GM21723 (cell line): Measurements from ENCODE around the gene CAMK4.

Experiments
- ATAC-seq: cut with Tn5 transposase; IDR thresholded peaks from one replicate; pipeline ENCODE4 v1.9.1; 2021; ENCODE audit warnings: mild to moderate bottlenecking, moderate library complexity; ENCODE audit not compliant: unreplicated experiment

The CAMK4 gene

DNA sequence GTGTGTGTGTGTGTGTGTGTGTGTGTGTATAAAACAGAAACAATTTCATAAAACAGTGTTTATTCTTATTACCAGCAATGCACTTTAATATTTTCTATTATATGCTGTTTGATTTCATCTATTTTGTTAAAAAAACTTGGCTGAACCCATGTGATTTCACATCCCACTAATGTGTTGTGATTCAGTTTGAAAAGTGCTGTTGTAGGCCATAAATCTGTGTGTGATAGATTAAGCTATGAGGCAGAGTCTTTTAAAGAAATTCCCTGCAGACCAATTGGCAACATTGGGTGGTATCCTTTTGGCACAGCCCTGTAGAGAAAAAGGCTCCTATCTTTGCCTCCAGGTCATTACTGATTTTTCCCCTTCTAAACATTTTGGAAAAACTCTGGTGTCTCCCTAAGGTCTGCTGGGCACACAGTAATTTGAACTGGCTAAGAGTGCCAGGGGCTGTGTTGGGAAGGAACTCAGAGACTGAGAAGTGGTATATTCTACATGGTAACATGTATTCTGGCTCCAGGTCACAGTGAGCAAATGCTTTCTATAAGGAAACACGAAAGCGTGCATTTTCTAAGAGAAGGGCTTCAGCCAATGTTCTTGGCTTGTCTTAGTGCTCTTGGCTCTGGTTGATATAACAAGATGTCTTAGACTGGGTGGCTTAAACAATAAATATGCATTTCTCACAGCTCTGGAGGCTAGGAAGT, 4.5 kb downstream of the CAMK4 start:
- no peak for ATAC-seq

DNA sequence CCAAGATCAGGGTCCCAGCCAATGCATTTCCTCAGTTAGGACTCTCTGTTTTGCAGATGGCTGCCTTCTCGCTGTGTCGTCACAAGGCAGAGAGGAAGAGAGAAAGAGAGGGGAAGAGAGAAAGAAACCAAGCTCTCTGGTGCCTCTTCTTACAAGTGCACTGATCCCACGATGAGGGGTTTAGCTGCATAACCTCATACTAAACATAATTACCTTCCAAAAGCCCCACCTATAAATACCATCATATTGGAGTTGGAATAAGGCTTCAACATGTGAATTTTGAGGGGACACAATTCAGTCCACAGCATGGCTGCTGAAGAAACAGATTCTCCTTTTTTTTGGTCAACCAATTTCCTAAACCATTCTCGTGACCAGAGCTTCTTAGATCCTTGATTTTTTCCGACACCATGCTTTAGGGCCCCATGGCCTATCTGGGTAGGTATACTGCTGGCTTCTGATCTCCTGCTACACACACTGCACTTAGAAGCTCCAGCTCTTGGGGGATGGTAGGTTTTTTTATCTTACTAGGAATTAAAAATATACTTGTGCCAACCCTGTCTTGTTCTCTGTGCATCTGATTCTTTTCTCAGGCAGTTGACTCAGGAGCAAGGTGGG, 5.1 kb downstream of the CAMK4 start:
- ATAC-seq, result peak; percentile 29

DNA sequence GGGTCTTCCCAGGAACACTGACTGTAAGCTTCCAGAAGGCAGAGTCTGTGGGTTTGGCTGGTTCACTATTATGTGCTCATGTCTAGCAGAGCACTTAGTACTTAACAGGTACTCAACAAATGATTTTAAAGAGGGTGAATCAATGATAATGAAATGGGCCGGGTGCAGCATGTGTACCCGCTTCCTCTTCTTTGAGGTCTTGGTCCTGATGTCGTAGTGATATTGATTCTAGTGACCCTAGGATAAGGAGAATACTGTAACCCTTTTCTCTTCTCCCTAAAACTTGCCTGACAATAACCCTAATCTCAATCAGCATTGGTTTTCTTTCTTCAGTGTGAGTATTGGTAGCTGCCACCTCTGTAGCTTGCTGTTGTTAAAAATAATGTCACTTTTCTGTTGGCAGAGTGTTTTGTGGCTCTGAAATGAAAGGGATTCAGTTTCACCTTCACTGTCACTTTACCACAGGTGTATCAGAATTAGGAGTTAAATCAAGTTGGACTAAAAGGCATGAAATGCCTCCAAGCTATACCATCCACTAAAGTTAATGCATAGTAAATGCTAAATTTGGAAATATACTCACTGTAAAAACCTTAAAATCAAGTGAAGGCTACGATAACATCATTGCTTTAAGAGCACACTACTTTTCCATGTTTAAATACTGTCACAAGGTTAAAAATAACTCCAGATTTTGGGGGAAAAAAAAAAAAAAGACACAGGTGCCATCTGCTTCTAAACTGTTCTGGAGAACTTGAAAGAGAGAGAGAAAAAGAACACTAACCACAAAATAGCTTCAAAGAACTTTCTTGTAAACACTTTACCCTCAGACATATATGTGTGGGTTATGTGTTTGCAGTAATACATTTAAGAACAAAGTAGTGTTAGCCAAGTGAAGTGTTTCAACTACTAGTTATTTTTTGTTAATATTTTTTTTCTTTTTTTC, 6.0 kb downstream of the CAMK4 start:
- ATAC-seq, result peak; percentile 45

DNA sequence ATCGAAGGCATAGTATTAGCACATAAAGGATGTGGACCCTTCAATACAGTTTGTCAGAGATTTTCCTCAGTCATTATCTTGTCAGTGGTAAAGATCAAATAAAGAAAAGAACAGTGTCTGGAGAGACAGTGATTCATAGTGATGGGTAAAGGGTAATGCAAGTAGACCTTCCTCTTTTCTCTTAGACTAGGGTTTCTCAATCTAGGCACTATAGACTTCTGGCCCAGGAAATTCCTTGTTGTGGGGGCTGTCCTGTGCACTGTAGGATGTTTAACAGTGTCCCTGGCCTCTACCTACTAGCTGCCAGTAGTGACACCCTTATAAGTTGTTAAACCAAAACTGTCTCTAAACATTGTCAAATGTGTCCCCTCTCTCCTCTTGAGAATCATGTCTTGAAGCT, 6.9 kb downstream of the CAMK4 start:
- peak; percentile 19 for ATAC-seq

DNA sequence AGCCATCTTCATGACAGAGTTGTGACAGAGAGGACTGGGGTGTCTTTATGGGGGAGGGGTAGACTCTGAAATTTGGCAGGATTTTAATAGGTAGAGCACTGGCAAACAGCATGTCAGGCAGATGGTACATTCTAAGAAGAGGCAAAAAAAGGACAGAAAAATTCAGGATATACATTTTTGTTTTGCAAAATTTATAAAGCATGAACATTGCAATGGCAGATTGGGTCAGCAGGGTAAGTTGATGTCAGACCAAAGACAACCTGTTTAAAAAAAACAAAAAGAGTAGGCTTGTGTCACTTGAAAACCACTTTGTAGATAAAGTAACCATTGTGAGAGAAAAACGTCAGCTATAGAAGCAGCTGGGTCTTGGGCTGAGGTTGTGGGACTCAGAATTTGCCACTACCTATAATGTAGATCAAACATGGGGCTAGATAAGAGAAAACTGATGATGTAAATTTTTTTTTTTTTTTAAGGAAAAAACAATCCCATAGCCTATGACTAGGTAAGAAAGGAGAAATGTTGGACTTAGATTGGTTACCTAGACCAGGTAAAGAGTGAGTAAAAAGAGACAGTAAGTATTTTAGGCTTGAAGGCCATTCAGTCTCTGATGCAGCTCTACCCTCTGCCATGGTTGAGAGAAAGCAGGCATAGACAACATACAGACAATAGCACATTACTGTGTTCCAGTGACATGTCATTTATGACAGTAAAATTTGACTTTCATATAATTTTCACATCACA, 8.3 kb downstream of the CAMK4 start:
- no peak for ATAC-seq

DNA sequence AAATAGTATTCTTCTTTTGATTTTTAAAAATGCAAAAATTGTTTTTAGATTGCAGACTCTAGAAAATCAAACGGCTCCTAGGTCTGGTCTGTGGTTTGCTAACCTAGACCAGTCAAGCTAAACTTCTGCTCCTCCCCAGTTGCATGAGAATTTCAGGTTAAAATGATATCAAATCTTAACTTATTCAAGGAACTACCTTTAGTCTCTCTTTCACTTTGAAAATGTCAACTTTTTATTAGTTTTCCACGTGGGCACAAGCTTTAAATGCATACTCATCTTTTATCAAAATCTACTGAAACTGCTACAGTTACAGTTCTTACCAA, 8.8 kb downstream of the CAMK4 start:
- ATAC-seq, result no peak

DNA sequence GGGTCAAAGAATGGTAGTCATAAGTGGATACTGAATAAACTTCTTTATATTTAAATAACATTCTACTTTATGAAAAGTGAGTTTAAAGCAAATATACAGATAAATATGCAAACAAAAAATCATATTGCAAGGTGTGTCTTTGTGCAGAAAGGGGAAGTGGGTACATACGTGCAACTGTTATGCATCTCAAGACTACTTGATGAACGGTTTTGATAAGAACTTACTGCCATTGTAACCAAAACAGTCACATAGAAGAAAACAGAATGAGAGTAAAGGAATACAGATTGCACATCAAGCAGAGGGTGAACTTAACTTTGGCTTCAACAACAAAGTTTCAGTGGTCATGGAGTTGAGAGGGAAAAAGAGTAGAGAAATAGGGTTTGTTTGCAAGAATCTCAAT, 9.9 kb downstream of the CAMK4 start:
- no peak for ATAC-seq

DNA sequence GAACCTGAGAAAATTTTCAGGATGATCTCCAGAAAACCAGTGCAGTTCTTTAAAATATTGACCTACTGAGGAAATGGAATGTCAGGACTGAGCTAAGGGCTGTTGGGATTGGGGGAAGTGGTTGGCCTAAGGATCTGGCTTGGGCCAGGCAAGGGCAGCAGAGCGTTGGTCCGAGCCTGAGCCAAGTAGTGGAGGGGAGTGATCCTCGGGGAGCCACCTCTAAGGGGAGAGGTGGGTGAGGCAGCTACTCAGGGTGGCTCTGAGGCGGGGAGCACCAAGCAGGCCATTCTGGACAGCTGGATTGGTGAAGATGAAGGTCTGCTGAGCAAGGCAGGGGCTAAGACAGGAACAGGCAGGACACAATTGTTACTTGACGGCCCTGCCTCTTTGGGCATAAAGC, 11.5 kb downstream of the CAMK4 start:
- ATAC-seq, result no peak

DNA sequence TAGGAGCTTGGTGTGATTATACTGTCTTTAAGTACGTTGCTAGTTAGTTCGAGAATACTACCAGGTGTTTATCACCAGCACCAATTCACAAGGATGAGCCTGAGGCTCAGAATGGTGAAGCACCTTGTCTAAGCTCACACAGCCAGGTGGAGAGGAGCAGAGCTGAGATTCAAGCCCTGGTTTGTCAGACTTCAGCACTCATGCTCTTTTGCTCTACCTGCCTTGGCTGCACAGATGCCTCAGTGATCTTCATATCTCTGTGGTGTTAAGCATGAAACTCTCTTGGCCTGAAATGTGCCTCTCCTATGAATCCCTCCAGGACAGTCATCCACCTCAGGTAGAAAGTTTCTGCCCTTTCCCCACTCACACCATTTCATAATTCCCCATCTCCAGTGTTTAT, 12.2 kb downstream of the CAMK4 start:
- ATAC-seq, result no peak

DNA sequence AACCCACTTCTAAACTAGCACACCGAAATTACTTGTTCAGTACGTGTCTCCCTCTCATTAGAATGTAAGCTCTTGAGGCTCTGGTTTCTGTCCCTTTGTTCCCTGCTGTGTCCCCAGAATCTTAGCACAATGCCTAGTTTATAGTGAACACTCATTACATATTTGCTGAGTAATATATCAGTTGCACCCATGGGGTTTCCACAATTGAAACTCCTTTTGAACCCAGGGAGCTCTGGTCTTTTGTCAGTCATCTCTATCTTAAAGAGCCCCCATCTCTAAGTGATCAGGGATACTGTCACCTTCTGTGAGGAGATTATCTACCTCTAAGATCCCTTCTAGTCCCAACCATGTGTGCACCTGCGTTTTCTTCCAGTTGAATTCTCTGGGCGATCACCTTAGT, 12.8 kb downstream of the CAMK4 start:
- no peak for ATAC-seq

DNA sequence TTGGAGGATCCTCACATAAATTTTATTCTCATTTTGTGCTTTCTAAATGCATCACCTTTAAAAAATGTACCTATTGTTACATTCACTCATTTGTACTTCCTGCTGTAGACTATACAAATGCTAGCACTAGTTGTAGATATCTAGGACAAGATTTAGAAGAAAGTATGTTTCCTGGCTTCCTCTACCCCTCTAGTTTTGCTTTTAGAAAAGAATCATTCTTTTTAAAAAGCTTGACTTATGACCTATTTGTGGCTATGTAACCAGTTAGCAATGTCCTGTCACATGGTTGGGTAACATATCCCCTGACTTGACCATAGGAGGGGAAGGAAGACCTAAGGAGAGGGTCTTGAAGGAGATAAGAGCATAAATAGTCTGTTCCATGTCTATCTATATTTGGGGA, 13.3 kb downstream of the CAMK4 start:
- no peak for ATAC-seq

DNA sequence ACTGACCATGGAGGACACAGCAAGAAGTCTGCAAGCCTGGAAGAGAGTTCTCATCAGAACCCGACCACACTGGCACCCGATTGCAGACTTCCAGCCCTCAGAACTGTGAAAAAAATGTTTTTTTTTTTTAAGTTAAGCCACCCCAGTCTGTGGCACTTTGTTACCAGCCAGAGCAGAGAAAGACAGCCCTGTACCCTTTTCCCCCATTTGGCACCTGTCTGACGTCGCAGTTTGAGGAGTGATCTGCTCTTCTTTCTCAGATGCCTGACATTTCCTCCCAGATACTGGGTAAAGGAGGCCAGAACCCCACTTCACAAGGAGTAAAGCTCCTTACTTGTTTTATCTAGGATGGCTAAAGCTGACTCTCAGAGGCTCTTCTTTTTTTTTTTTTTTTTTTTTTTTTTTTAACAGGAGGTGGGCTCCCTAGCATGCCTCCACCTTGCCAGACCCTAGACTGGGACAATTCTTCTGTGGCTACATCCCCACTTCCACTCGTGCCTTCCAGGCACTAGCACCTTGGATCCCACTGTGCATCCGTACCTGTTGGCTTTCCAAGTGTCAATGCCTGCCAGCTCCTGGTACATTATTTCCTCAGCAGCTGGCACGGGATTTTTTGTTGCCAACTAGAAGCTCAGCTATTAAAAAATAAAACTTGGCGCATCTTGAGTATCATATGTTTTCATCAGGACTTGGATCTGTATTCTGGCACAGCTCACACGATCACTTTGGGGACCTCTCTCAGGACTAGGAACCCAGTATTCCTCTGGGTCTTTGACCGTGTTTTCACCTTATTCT, 14.4 kb downstream of the CAMK4 start:
- no peak for ATAC-seq

DNA sequence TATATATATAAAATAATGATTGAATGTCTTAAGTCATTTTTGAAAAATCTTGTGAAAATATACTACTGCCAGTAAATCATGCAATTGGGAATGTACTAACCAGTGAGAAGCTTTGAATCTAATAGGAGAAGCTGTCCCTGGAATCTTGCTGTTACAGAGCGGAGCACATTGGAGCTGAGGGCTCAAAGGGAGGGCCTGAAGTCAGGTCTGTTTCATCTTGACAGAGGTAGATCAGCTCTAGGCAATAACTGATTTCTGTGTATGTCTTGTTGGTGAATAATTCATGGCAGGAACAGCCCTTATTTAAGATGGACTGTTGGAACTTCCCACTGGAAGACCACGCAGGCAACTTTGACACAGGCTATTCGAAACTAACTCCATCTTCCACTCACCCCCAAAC, 17.5 kb downstream of the CAMK4 start:
- no peak for ATAC-seq

DNA sequence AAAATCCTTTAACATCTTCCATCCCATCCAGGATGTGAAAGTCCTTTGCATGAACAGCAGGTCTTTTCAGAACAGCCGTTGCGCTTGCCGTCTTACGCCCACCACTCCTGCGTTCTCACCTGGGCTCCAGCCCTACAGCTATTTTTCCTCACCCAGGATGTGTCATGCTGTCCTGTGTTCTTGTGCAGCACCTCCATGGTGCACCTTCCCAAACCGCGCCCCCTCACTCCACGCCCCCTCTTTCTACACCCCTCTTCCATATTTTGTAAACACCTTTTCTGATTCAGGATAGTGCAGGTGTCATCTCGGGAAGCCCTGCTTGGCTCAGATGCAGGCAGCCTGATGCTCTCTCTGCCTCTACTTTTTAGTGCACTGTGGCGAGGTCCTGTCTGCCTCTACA, 18.4 kb downstream of the CAMK4 start:
- ATAC-seq, result no peak

DNA sequence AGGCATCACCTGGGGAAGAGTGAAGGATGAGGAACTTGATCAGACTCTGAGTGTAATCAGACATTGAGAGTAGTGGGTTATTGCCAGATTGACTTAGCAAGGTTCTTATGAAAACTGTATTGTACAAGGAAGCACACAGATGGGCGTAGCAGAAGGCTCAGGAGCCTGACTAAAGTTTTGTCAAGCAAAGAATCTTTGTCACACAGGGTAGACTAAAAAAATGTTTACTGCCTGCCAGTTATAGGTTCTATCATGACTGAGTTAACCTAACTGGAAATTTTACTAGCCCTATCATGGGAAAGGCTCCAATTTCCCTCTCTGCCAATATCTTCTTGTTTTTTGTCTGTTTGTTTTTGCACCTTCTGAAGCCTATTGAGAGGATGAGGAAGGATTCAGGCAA, 19.1 kb downstream of the CAMK4 start:
- no peak for ATAC-seq

DNA sequence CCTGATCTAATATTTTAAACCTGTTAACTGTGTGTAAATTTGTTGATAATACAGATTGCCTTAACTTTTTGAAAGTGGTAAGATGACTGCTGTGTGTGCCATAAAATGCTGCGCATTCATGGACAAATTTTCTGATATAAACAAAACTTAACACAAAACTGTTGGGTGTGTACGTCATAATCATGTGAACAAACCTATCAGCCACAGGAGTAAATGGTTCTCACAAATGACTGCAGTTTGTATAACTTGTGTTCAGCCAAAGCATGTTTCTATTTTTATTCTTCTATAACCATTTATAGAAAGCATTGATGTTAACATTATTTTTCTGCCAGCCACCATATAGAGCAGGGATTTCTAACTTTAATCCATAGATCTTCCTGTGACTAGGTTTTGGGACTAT, 21.5 kb downstream of the CAMK4 start:
- ATAC-seq, result no peak

DNA sequence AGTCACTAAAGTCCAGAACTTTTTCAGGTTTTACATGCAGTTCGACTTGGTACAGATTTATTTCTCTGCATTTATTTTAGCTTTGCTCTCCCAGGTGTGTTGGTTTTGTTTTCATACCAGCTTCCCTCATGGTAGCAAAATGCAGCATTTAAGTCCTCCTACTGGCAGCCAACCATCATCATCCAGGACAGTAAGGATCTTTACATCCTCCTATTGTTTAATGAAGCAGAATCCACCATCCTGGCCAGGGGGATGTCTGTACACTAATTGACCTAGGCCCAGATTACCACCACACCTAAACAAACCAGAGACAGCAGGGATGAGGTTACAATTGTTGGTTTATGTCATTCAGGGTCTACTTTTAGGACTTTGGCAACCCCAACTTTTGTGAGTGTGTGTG, 22.3 kb downstream of the CAMK4 start:
- no peak for ATAC-seq

DNA sequence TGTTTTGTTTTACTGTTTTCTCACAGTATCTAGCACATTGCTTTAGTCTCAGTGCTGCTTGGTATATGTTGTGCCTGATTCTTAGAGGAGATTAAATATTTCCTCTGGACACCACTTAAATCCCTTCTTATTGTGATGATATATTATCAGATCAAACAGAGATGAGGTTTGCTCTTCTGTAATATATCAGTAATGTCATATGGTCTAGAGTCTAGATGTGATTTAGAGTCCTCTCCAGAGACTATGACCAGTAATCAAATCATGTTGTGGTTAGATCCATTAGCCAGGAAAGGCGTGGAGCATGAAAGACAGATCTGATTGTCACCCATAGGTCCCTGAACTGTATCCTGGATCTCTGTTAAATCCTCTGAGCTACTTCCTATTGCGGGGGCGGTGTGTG, 24.4 kb downstream of the CAMK4 start:
- no peak for ATAC-seq

DNA sequence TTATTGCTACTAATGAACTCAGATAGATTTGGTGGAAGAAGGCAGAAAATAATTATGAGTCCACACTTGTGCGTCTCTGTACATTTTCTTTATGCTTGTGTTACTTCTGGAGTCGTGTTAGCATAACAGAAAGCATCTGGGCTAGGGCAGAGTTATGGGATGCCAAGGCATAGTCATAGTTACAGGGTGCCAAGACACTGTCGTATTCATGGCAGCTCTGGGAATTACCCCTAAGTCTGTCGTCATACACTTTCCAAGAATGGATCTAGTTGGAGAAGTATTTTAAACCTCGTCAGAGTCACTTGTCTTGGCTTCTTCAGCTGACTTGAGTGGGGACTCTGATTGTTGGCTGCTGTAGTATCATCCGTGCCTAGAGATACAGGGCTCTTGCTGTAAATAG, 27.7 kb downstream of the CAMK4 start:
- no peak for ATAC-seq

DNA sequence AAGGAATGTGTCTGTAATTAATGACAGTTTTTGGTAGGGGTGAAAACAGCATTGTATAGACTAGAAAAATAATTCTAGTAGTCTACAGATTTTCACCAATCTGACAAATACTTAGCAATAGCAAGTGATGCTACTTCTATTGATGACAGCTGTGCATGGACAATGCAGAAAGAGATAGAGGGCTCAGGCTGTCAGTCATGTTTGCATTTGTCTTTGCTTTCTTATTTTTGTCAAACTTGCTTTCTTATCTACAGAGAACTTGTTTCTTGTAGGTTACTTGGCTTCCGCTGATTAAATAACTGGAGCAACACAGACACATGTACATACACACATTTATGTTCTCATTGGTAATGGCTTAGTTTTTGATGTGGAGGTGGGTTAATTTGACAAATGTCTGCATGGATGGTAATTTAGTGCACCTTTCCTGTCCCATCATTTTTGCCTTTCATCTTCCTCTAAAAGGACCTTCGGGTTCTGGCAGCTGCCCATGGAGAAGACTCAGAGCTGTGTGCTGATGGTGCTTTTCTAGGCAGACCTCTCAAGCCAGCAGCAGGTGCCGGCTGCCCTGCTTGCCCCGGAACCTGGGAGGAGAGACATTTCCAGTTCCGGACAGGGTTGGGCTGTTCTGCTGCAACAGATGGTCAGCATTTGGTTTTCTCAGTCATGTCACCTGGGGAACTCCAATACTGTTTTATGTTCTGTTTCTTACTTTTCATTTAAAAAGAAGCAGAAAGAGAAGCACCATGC, 28.8 kb downstream of the CAMK4 start:
- ATAC-seq, result peak; percentile 75
